ENCODE measurements around the gene NUP188.
"Not testable (repeated sequence)": the region's sequence is repeated elsewhere in the genome, so short reads cannot be mapped to it uniquely, and the experiment has no call there.

NUP188 gene

GRCh38 chr9:128999581-129000206 is 52.2 kb downstream of the NUP188 start:
- no peaks in the 10 kb centered on the region for H3K4me1 ChIP-seq (ENCODE audit: control insufficient read depth, insufficient read depth, low read length)
- H3K9ac ChIP-seq (ENCODE audit: low read length), result no peak overlapping the region
- H3K4me3 ChIP-seq (ENCODE audit: low read depth, low read length), result no peak overlapping the region
- H3K27me3 ChIP-seq (ENCODE audit: control insufficient read depth, insufficient read depth, low read length), result no peaks in the 10 kb centered on the region
- peaks cover 89% of the 10 kb centered on the region for H3K36me3 ChIP-seq (ENCODE audit: control insufficient read depth, insufficient read depth, low read length)
- H3K27ac ChIP-seq (ENCODE audit: low read depth, low read length), result no peak overlapping the region
- no peaks in the 10 kb centered on the region for H3K9me3 ChIP-seq (ENCODE audit: control insufficient read depth, insufficient read depth, low read depth, low read length)

- no peak overlapping the region for H3K27ac ChIP-seq (ENCODE audit: low read depth, low read length)
- no peaks in the 10 kb centered on the region for H3K27me3 ChIP-seq (ENCODE audit: control insufficient read depth, insufficient read depth, low read length)
- peaks cover 90% of the 10 kb centered on the region for H3K36me3 ChIP-seq (ENCODE audit: control insufficient read depth, insufficient read depth, low read length)
- no peak overlapping the region for H3K4me3 ChIP-seq (ENCODE audit: low read depth, low read length)
- H3K9ac ChIP-seq (ENCODE audit: low read length), result no peak overlapping the region
- H3K9me3 ChIP-seq (ENCODE audit: control insufficient read depth, insufficient read depth, low read depth, low read length), result no peaks in the 10 kb centered on the region
- no peaks in the 10 kb centered on the region for H3K4me1 ChIP-seq (ENCODE audit: control insufficient read depth, insufficient read depth, low read length)
Observed at GRCh38 chr9:129001504-129002325, 54.2 kb downstream of the NUP188 start.

- Histone ChIP-seq H3K4me3 (ENCODE audit: low read depth, low read length) (no peak overlapping the region), H3K4me1 (ENCODE audit: control insufficient read depth, insufficient read depth, low read length) (no peaks in the 10 kb centered on the region), H3K36me3 (ENCODE audit: control insufficient read depth, insufficient read depth, low read length) (peaks cover 91% of the 10 kb centered on the region), H3K9me3 (ENCODE audit: control insufficient read depth, insufficient read depth, low read depth, low read length) (no peaks in the 10 kb centered on the region), H3K27me3 (ENCODE audit: control insufficient read depth, insufficient read depth, low read length) (no peaks in the 10 kb centered on the region), H3K27ac (ENCODE audit: low read depth, low read length) (no peak overlapping the region), H3K9ac (ENCODE audit: low read length) (no peak overlapping the region)
Observed at GRCh38 chr9:129002992-129003391, 55.5 kb downstream of the NUP188 start.

GRCh38 chr9:129004173-129004572 is 56.7 kb downstream of the NUP188 start:
- H3K4me3 ChIP-seq (ENCODE audit: low read depth, low read length); H3K27ac ChIP-seq (ENCODE audit: low read depth, low read length); H3K9ac ChIP-seq (ENCODE audit: low read length); H3K27me3 ChIP-seq (ENCODE audit: control insufficient read depth, insufficient read depth, low read length); H3K9me3 ChIP-seq (ENCODE audit: control insufficient read depth, insufficient read depth, low read depth, low read length); H3K4me1 ChIP-seq (ENCODE audit: control insufficient read depth, insufficient read depth, low read length): not testable (repeated sequence)
- peaks cover 90% of the 10 kb centered on the region for H3K36me3 ChIP-seq (ENCODE audit: control insufficient read depth, insufficient read depth, low read length)

- Histone ChIP-seq H3K4me3 (ENCODE audit: low read depth, low read length) (no peak overlapping the region), H3K36me3 (ENCODE audit: control insufficient read depth, insufficient read depth, low read length) (peaks cover 88% of the 10 kb centered on the region), H3K27ac (ENCODE audit: low read depth, low read length) (no peak overlapping the region), H3K4me1 (ENCODE audit: control insufficient read depth, insufficient read depth, low read length) (no peaks in the 10 kb centered on the region), H3K9me3 (ENCODE audit: control insufficient read depth, insufficient read depth, low read depth, low read length) (no peaks in the 10 kb centered on the region), H3K9ac (ENCODE audit: low read length) (no peak overlapping the region), H3K27me3 (ENCODE audit: control insufficient read depth, insufficient read depth, low read length) (no peaks in the 10 kb centered on the region)
Observed at GRCh38 chr9:129005336-129005997, 58.0 kb downstream of the NUP188 start.

GRCh38 chr9:129006328-129007034 is 59.0 kb downstream of the NUP188 start:
- no peaks in the 10 kb centered on the region for H3K4me1 ChIP-seq (ENCODE audit: control insufficient read depth, insufficient read depth, low read length)
- H3K27ac ChIP-seq (ENCODE audit: low read depth, low read length), result no peak overlapping the region
- H3K9ac ChIP-seq (ENCODE audit: low read length), result no peak overlapping the region
- no peaks in the 10 kb centered on the region for H3K27me3 ChIP-seq (ENCODE audit: control insufficient read depth, insufficient read depth, low read length)
- no peaks in the 10 kb centered on the region for H3K9me3 ChIP-seq (ENCODE audit: control insufficient read depth, insufficient read depth, low read depth, low read length)
- H3K4me3 ChIP-seq (ENCODE audit: low read depth, low read length), result no peak overlapping the region
- H3K36me3 ChIP-seq (ENCODE audit: control insufficient read depth, insufficient read depth, low read length), result peaks cover 89% of the 10 kb centered on the region

GRCh38 chr9:129007035-129007765 is 59.7 kb downstream of the NUP188 start:
- H3K27me3 ChIP-seq (ENCODE audit: control insufficient read depth, insufficient read depth, low read length), result no peaks in the 10 kb centered on the region
- H3K36me3 ChIP-seq (ENCODE audit: control insufficient read depth, insufficient read depth, low read length), result peaks cover 87% of the 10 kb centered on the region
- H3K9ac ChIP-seq (ENCODE audit: low read length), result no peak overlapping the region
- H3K27ac ChIP-seq (ENCODE audit: low read depth, low read length), result no peak overlapping the region
- no peak overlapping the region for H3K4me3 ChIP-seq (ENCODE audit: low read depth, low read length)
- no peaks in the 10 kb centered on the region for H3K9me3 ChIP-seq (ENCODE audit: control insufficient read depth, insufficient read depth, low read depth, low read length)
- H3K4me1 ChIP-seq (ENCODE audit: control insufficient read depth, insufficient read depth, low read length), result no peaks in the 10 kb centered on the region

- no peak overlapping the region for H3K9ac ChIP-seq (ENCODE audit: low read length)
- peaks cover 87% of the 10 kb centered on the region for H3K36me3 ChIP-seq (ENCODE audit: control insufficient read depth, insufficient read depth, low read length)
- no peaks in the 10 kb centered on the region for H3K27me3 ChIP-seq (ENCODE audit: control insufficient read depth, insufficient read depth, low read length)
- no peaks in the 10 kb centered on the region for H3K4me1 ChIP-seq (ENCODE audit: control insufficient read depth, insufficient read depth, low read length)
- no peak overlapping the region for H3K4me3 ChIP-seq (ENCODE audit: low read depth, low read length)
- no peaks in the 10 kb centered on the region for H3K9me3 ChIP-seq (ENCODE audit: control insufficient read depth, insufficient read depth, low read depth, low read length)
- H3K27ac ChIP-seq (ENCODE audit: low read depth, low read length), result no peak overlapping the region
Observed at GRCh38 chr9:129007766-129008468, 60.4 kb downstream of the NUP188 start.

GRCh38 chr9:129008469-129008965 is 61.0 kb downstream of the NUP188 start:
- Histone ChIP-seq H3K4me3 (ENCODE audit: low read depth, low read length) (no peak overlapping the region), H3K27me3 (ENCODE audit: control insufficient read depth, insufficient read depth, low read length) (no peaks in the 10 kb centered on the region), H3K36me3 (ENCODE audit: control insufficient read depth, insufficient read depth, low read length) (peaks cover 87% of the 10 kb centered on the region)

More at GRCh38 chr9:129008469-129008965, 61.0 kb downstream of the NUP188 start:
- Histone ChIP-seq H3K27ac (ENCODE audit: low read depth, low read length) (no peak overlapping the region), H3K4me1 (ENCODE audit: control insufficient read depth, insufficient read depth, low read length) (no peaks in the 10 kb centered on the region), H3K9me3 (ENCODE audit: control insufficient read depth, insufficient read depth, low read depth, low read length) (no peaks in the 10 kb centered on the region), H3K9ac (ENCODE audit: low read length) (no peak overlapping the region)

All from HUES6 (cell line).